IPS DF 6.9 (cell line): ENCODE measurements around the gene PLD1.

Experiments used
- DNase-seq: peaks from one replicate; pipeline ENCODE4 v3.0.0-alpha.2; 2013; ENCODE audit warnings: low read depth, low spot score
- H3K27ac ChIP-seq: one replicate; pipeline ENCODE4 v1.5.1; 2013; ENCODE audit warnings: low read length, control low read depth
- H3K27me3 ChIP-seq: 2 replicates; pipeline ENCODE4 v1.6.1; 2013; ENCODE audit warnings: mild to moderate bottlenecking, low read length; ENCODE audit not compliant: control insufficient read depth, insufficient read depth
- H3K36me3 ChIP-seq: 2 replicates; pipeline ENCODE4 v1.6.1; 2013; ENCODE audit warnings: low read length; ENCODE audit not compliant: control insufficient read depth, insufficient read depth
- H3K4me1 ChIP-seq: 2 replicates; pipeline ENCODE4 v1.6.1; 2013; ENCODE audit warnings: low read length; ENCODE audit not compliant: control insufficient read depth, insufficient read depth
- H3K4me3 ChIP-seq: 2 replicates; pipeline ENCODE4 v1.5.1; 2013; ENCODE audit warnings: mild to moderate bottlenecking, low read length
- H3K9me3 ChIP-seq: 2 replicates; pipeline ENCODE4 v1.6.1; 2013; ENCODE audit warnings: low read length, inconsistent platforms; ENCODE audit not compliant: control insufficient read depth, insufficient read depth
- WGBS: extraction: QIAGEN DNeasy Blood & Tissue Kit; methylation state at CpG from one replicate; pipeline ENCODE4 v1.1.7; 2013; ENCODE audit warnings: mixed read lengths, missing lambda C conversion rate; ENCODE audit not compliant: insufficient read length, insufficient coverage; 5-methylcytosine and 5-hydroxymethylcytosine counted together

PLD1 gene

GRCh38 chr3:171806200-171807128 lies 3.8 kb downstream of the PLD1 start:
- Histone ChIP-seq H3K4me1 (no peaks in the 10 kb centered on the region), H3K36me3 (no peaks in the 10 kb centered on the region)
- no CpG with 5 or more reads among the region's 5 CpGs for WGBS

GRCh38 chr3:171805687-171806086 lies 4.6 kb downstream of the PLD1 start:
- no peaks in the 10 kb centered on the region for H3K36me3 ChIP-seq
- no CpG with 5 or more reads among the region's 3 CpGs for WGBS
- H3K4me1 ChIP-seq, result no peaks in the 10 kb centered on the region
- H3K4me3 ChIP-seq, result no peak overlapping the region
- H3K27ac ChIP-seq, result no peak overlapping the region
- no peak for DNase-seq
- no peaks in the 10 kb centered on the region for H3K9me3 ChIP-seq
- peaks cover 2% of the 10 kb centered on the region; the same call in 1 of the 2 replicates for H3K27me3 ChIP-seq

More at GRCh38 chr3:171806200-171807128, 3.8 kb downstream of the PLD1 start:
- Histone ChIP-seq H3K27ac (no peak overlapping the region), H3K9me3 (no peaks in the 10 kb centered on the region), H3K27me3 (peaks cover 9% of the 10 kb centered on the region; the same call in 1 of the 2 replicates), H3K4me3 (no peak overlapping the region)
- DNase-seq, result no peak

- Histone ChIP-seq H3K27ac (no peak overlapping the region), H3K4me1 (no peaks in the 10 kb centered on the region), H3K27me3 (peaks cover 1% of the 10 kb centered on the region; the same call in 1 of the 2 replicates), H3K4me3 (no peak overlapping the region), H3K9me3 (no peaks in the 10 kb centered on the region), H3K36me3 (no peaks in the 10 kb centered on the region)
- WGBS, result no CpG with 5 or more reads among the region's 6 CpGs
- DNase-seq, result no peak
These were observed 5.5 kb downstream of the PLD1 start for GRCh38 chr3:171804618-171805389.

GRCh38 chr3:171803044-171803443 lies 7.2 kb downstream of the PLD1 start:
- Histone ChIP-seq H3K9me3 (no peaks in the 10 kb centered on the region), H3K4me3 (no peak overlapping the region), H3K27me3 (no peaks in the 10 kb centered on the region), H3K4me1 (no peaks in the 10 kb centered on the region), H3K36me3 (no peaks in the 10 kb centered on the region), H3K27ac (no peak overlapping the region)
- DNase-seq, result no peak
- WGBS, result no CpG with 5 or more reads among the region's 4 CpGs

GRCh38 chr3:171802590-171802956 lies 7.7 kb downstream of the PLD1 start:
- WGBS, result no CpG with 5 or more reads among the region's 3 CpGs
- no peaks in the 10 kb centered on the region for H3K36me3 ChIP-seq
- H3K9me3 ChIP-seq, result no peaks in the 10 kb centered on the region
- H3K27me3 ChIP-seq, result no peaks in the 10 kb centered on the region
- no peaks in the 10 kb centered on the region for H3K4me1 ChIP-seq
- no peak for DNase-seq
- no peak overlapping the region for H3K27ac ChIP-seq
- H3K4me3 ChIP-seq, result no peak overlapping the region

GRCh38 chr3:171801738-171802589 lies 8.3 kb downstream of the PLD1 start:
- WGBS, result no CpG with 5 or more reads among the region's 4 CpGs
- DNase-seq, result no peak
- Histone ChIP-seq H3K9me3 (no peaks in the 10 kb centered on the region), H3K4me1 (peaks cover under 1% of the 10 kb centered on the region; the same call in 1 of the 2 replicates), H3K36me3 (no peaks in the 10 kb centered on the region), H3K27me3 (no peaks in the 10 kb centered on the region), H3K27ac (no peak overlapping the region), H3K4me3 (no peak overlapping the region)

- DNase-seq, result no peak
- Histone ChIP-seq H3K9me3 (no peaks in the 10 kb centered on the region), H3K27me3 (no peaks in the 10 kb centered on the region), H3K27ac (no peak overlapping the region), H3K4me3 (no peak overlapping the region), H3K4me1 (peaks cover 1% of the 10 kb centered on the region; the same call in 1 of the 2 replicates), H3K36me3 (no peaks in the 10 kb centered on the region)
- no CpG with 5 or more reads among the region's 1 CpG for WGBS
These were observed 10.8 kb downstream of the PLD1 start for GRCh38 chr3:171799501-171799900.

GRCh38 chr3:171797873-171798272 lies 12.4 kb downstream of the PLD1 start:
- no peak overlapping the region for H3K4me3 ChIP-seq

GRCh38 chr3:171797265-171797679 lies 13.0 kb downstream of the PLD1 start:
- no peaks in the 10 kb centered on the region for H3K27me3 ChIP-seq
- H3K36me3 ChIP-seq, result 0 out of 2 replicates have a peak, but pooled peaks cover 3% of the 10 kb centered on the region
- peaks cover 6% of the 10 kb centered on the region for H3K4me1 ChIP-seq
- H3K9me3 ChIP-seq, result no peaks in the 10 kb centered on the region
- H3K27ac ChIP-seq, result no peak overlapping the region
- WGBS, result no CpG with 5 or more reads among the region's 1 CpG
- H3K4me3 ChIP-seq, result no peak overlapping the region
- no peak for DNase-seq

More at GRCh38 chr3:171797873-171798272, 12.4 kb downstream of the PLD1 start:
- peaks cover 2% of the 10 kb centered on the region; the same call in 1 of the 2 replicates for H3K4me1 ChIP-seq
- H3K36me3 ChIP-seq, result 0 out of 2 replicates have a peak, but pooled peaks cover under 1% of the 10 kb centered on the region
- H3K27me3 ChIP-seq, result no peaks in the 10 kb centered on the region
- H3K9me3 ChIP-seq, result no peaks in the 10 kb centered on the region
- no peak for DNase-seq
- no peak overlapping the region for H3K27ac ChIP-seq
- WGBS, result no CpG with 5 or more reads among the region's 3 CpGs
